NCI-H128 (cell line): ENCODE data around the gene TENM4.
"Not testable (repeated sequence)": the region's sequence is repeated elsewhere in the genome, so short reads cannot be mapped to it uniquely, and the experiment has no call there.

ENCODE experiments used
- DNase-seq: peaks from one replicate; lab custom pipeline; 2025; ENCODE audit not compliant: unreplicated experiment; lab: John Stamatoyannopoulos, UW

TENM4 gene

GRCh38 chr11:78652843-78653239 lies 788.0 kb downstream of the TENM4 start:
- DNase-seq: no peak

DNA sequence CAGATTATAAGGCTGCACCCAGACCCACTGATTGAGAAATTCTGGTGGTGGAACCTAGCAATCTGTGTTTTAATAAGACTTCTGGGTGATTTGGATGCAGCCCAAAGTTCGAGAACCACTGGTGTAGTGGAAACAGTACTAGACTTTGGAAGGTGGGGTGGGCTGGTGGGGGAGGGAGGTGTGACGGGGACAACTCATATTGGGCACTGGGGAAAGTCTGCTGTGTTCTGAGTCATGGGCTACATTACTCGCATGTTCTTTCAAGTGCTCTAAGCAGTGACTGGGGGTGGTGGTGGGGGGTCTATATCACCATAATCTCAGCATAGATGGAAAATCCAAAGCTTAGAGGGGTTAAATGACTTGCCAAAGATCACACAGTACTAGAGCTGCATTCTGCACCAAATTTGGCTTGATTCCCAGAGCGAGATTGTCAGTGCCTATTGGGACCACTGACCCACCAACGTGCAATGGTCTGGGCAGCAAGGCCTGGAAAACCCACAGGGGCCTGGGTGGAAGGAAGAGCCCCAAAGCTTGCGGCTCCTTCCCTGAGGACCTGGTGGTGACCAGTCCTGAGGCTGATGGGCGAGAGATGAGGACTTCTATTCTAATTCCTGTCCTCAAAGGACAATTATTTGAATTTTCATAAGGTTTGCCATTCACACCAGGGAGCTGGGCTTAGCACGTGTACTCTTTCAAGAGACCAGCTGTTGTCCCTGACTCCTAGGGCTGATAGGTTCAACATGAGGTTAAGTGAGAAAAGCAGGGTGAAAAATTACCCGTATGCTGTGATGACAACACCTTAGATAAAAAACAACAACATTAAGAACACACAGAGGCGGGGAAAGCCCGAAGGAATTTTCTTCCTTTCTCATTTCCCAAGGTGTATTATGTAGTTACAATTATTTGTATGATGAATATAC lies 788.6 kb downstream of the TENM4 start:
- no peak for DNase-seq

GRCh38 chr11:78651136-78651775 lies 789.6 kb downstream of the TENM4 start:
- no peak for DNase-seq

- DNase-seq: no peak
Observed at GRCh38 chr11:78649361-78650215, 791.2 kb downstream of the TENM4 start.

- no peak for DNase-seq
Observed at GRCh38 chr11:78647986-78648875, 792.6 kb downstream of the TENM4 start.

DNA sequence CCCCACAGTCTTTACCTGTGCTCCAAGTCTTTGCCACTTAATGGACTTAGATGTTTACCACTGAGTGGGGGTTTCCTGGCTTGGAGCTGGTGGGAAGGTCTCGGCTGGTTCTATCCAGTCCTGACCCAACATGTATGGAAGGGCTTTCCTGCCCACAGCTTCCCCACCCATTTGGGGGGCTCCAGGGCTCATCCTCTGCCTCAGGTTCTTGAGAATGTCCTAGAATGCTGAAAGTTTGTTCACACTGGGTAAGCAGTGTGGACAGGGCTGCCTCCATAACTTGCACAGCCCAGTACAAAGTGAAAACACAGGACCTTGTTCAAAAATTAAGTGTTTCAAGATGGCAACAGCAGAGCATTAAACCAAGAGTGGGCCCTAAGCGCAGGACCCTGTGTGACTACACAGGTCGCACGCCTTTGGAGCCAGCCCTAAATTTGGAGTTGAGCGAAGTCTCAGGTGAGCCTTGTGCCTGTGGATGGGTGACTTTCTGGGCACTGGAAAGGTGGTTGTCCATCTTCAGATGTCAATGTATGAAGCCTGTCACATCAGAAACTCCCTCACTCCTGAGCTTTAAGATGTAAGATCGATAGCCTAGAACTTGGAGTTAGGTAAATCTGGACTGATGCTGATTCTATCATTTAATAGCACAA lies 793.4 kb downstream of the TENM4 start:
- no peak for DNase-seq

DNA sequence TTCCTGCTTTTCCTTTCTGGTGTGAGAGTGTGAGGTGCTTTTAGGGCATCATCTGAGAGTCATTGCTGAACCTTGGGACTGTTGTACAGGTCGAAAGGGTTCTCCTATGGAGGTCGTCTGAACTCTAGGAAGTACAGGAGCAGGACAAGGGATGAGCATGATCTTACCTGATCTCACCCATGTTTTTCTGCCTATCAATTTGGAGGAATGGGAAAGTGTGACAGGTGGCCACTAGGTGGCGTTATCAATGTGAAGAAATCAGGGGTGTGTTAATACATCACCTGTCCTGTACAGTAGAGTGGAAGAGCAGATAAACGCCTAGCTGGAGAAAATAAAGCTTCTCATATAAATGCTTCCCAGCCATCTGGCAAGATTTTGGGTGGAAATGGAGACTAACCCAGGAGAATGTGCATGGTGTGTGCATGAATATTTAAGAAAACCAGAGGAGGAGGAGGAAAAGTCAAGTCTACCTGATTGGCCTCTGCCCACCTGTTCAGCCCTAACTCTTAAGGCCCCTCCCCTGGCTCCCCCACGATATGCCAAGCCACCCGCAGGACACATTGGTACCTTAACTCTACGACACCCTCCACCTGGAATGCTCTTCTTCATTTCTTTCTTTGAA lies 794.2 kb downstream of the TENM4 start:
- DNase-seq: peak; percentile 71

- peak; percentile 31 for DNase-seq
Observed at GRCh38 chr11:78645226-78646202, 795.3 kb downstream of the TENM4 start.

- DNase-seq: no peak
Observed at GRCh38 chr11:78643676-78644056, 797.2 kb downstream of the TENM4 start.

DNA sequence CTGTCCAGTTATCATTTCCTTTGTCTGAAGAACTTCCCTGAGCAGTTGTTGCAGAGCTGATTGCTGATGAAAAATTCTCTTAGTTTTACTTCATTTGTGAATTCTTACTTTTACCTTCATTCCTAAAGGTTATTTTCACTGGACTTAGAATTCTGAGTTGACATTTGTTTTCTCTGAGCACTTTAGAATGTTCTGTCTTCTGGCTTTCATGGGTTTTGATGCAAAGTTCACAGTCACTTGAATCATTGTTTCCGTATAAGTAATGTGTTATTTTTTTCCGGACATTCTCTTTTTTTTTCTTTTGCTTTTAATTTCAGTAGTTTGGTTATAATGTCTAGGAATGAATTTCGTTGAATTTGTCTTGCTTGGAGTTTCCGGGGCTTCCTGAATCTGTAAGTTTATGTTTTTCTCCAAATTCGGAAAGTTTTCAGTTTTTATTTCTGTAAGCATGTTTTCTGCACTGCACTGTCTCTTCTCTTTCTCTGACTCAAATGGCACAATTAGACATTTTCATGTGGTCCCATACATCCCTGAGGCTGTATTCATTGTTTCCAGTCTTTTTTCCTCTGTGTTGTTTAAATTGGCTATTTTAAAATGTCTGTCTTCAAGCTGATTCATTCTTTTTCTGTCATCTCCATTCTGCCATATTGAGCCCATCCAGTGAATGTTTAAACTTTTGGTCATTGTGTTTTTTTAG lies 797.7 kb downstream of the TENM4 start:
- no peak for DNase-seq

- no peak for DNase-seq
Observed at GRCh38 chr11:78641541-78641940, 799.3 kb downstream of the TENM4 start.

DNA sequence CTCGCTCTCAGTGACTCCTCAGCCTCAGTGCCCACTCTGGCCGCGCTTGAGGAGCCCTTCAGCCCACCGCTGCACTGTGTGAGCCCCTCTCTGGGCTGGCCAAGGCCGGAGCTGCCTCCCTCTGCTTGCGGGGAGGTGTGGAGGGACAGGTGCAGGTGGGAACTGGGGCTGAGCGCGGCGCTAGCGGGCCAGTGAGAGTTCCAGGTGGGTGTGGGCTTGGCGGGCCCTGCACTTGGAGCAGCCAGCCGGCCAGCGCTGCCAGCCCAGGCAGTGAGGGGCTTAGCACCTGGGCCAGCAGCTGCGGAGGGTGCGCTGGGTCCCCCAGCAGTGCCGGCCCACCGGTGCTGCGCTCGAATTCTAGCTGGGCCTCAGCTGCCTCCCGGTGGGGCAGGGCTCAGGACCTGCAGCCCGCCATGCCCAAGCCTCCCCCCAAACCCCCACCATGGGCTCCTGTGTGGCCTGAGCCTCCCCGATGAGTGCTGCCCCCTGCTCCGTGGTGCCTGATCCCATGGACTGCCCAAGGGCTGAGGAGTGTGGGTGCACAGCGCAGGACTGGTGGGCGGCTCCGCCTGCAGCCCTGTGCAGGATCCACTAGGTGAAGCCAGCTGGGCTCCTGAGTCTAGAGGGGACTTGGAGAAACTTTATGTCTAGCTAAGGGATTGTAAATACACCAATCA lies 802.0 kb downstream of the TENM4 start:
- DNase-seq: no peak

- not testable (repeated sequence) for DNase-seq
Observed at GRCh38 chr11:78637527-78637926, 803.3 kb downstream of the TENM4 start.

DNA sequence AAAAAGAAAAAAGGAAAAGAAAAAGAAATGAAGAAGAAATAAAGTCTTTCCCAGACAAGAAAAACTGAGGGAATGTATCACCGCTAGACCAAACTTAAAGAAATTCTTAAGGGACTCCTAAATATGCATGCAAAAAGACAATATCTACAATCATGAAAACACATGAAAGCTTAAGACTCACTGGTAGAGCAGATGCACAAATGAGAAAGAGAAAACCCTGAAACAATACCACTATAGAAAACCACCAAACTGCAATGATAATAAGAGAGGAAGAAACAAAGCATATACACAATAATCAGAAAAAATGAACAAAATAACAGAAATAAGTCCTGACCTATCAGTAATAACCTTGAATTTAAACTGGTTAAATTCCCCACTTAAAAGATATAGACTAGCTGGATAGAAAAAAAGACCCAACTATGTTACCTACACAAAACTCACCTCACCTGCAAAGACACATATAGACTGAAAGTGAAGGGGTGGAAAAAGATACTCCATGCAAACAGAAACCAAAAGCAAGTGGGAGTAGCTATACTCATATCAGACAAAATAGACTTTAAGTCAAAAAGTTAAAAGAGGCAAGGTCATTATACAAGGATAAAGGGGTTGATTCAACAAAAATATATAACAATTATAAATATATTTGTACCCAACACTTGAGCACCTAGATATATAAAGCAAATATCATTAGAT lies 804.9 kb downstream of the TENM4 start:
- no peak for DNase-seq

GRCh38 chr11:78633516-78634310 lies 807.1 kb downstream of the TENM4 start:
- DNase-seq: no peak
